GM21381 (cell line): Measurements from ENCODE around the gene CDH22.

Experiments used
- ATAC-seq: cut with Tn5 transposase; IDR thresholded peaks from one replicate; pipeline ENCODE4 v1.9.1; 2021; ENCODE audit warnings: mild to moderate bottlenecking, moderate library complexity; ENCODE audit not compliant: unreplicated experiment

CDH22 gene

GRCh38 chr20:46308258-46309157, at the start of gene CDH22:
CDH22 (minus strand) TSS chr20:46308498; CDS start chr20:46251294, 57,204 bp downstream.
- ATAC-seq = no peak

DNA sequence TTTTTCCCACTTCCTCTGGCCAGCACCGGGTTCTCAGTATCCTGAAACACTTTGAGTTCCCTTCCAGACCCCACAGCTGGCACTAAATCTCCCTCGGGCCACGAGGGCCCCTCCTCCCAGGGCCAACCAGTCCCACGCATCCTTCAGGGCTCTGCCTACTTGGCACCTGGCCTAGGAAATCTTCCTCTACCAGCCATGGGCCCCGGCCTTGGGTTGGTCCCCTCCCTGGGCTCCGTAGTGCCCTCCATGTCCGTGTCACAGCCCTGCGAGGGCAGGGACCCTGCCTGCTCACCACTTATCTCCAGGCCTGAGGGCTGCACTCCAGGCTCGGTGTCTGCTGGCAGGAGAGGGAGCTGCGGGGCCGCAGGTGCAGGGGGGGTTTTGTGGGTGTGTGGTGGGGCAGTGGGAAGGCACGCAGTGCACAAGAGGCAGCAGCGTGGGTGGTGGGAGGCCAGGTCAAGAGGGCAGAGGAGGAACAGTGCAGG, 48.8 kb upstream of the CDH22 start:
- no peak for ATAC-seq

- ATAC-seq = no peak
Measured at GRCh38 chr20:46356195-46357029, 48.1 kb upstream of the CDH22 start.

DNA sequence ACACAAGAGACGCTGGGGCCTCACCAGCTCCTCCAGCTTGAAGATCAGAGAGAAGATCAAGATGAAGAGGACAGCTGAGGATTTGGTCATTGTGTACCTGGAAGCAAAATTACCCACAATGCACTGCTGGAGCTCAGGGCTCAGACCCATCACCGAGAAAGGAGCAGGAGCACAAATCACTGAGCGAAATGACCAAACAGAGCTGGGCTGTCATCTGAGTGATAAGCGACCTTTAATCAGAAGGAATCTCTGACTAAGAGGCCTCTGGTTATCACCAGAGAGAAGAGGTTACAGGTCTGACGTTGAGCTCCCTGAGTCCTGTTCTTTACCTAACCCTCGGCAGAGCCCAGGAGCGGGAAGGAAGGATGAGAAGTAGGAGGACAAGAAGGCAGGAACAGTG, 47.5 kb upstream of the CDH22 start:
- ATAC-seq = no peak

- no peak for ATAC-seq
Measured at GRCh38 chr20:46354920-46355654, 46.8 kb upstream of the CDH22 start.

DNA sequence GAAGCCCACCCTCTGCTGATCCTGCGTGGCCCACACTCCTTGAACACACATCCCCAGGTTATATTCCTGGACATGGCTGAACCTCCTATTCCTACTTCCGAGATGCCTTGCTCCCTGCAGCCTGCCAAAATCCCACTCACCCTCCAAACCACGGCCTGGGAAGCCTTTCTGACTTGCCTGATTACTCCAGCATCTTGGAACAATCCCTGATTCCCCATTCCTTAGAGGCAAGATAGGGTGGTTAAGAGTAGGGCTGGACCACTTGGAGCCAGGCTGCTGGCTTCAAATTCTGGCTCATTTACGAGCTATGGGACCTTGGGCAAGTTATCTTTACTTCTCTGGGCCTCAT, 45.9 kb upstream of the CDH22 start:
- no peak for ATAC-seq

DNA sequence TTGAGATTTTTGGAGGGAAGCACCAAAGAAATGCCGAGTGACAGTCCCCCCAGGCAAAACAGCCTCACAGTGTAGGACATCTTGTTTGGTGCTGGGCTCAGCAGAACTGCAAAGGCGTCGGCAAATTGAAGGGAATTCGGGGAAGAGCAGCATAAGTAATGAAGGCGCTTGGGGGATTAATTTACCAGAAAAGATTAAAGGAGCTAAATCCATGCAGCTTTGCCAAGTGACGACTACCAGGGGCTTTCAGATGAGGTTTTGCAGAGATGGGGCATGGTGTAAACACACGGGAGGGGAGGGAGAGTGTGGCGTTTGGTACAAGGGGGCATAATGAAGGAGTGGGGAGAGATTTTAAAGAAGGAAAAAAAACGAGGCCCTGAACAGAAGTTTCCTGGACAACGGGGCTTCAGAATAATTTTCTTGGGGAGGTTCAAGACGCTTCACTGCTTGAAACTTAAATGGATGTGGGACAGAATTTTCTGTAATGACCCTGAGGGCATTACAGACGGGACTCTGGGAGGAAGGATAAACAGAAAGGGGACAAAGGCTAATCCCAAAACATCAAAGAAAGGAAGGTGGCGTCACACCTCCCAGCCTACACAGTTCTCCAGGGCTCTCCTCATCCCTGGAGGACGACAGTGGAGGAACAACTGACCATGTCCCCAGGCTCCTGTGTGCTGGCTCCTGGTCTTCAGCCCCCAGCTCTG, 45.4 kb upstream of the CDH22 start:
- ATAC-seq = no peak

DNA sequence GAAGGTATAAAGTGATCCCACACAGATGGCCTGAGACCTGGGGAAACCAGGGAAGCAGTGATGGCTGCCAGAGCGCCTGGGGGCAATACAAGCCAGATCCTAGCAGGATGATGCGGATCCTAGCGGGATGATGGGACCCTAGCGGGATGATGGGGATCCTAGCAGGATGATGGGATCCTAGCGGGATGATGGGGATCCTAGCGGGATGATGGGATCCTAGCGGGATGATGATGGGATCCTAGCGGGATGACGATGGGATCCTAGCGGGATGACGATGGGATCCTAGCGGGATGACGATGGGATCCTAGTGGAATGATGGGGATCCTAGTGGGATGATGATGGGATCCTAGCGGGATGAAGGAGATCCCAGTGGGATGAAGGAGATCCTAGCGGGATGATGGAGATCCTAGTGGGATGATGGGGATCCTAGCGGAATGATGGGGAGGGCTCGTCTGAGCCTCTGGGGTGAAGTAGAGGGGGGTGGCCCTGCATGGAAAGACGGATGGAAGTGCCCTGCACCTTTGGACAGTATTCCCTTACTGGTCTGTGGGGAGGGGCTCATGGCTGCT, 44.2 kb upstream of the CDH22 start:
- ATAC-seq = no peak

- ATAC-seq = no peak
Measured at GRCh38 chr20:46351357-46352058, 43.2 kb upstream of the CDH22 start.

DNA sequence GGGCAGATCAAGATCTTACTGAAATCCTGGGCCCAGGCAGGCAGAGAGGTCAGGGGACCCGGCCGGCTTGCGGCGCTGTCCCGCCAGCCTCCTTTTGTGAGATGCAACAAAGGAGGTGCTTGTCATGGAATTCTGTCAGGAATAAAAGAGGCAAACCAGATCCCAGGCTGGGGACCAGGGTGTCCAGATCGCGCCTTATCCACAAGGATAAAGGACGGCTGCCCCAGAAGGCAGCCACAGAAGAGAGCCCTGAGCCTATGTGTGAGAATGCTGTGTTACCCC, 42.6 kb upstream of the CDH22 start:
- ATAC-seq = no peak

DNA sequence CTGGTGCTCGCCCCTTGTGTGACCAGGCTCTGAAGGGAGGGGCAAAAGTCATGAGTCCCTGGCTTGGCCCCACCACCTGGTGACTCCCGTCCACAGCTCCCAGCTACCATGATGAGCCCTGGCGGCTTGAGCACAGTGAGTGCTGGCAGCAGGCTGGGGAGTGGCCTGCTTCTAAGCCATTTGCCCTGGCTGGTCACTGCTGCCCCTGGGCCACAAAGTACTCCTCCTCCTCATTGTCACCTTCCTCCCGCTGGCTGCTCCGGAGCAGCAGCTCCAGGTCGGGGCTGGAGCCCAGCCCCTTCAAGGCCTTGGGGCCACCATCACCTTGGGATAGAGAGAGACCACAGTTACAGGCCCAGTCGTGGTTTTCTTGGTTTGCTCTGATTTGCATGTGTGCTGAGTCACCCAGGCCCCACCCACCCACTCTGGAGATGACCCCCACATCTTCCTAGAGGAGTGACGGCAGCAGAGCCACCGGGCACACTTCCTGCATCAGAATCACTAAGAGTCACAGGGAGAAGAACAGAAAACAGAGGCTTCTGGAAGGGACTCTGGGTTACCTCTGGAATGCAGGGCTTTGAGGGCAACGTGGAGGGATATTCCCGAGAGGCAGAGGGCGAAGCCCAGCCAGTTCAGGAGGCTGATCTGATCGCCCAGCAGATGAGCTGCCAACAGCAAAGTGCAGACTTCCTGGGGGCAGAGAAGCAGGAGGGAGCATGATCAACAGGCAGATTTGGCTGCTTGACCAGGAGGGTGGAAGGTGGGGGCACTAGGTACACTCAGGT, 42.1 kb upstream of the CDH22 start:
- no peak for ATAC-seq

DNA sequence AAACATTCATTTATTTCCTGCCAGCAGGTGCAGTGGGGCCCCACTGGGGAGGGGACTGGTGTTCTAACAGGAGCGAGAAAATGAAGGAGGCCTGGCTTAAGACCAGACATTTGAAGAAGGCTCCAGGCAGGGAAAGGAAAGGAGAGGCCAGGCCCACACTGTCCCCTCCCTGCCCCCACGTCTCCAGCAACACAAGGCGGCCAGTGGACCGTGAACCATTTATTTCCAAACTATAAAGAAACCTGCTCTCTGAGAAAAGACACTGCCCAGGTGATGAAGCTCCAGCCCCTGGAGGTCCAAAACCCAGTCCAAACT, 41.4 kb upstream of the CDH22 start:
- no peak for ATAC-seq

DNA sequence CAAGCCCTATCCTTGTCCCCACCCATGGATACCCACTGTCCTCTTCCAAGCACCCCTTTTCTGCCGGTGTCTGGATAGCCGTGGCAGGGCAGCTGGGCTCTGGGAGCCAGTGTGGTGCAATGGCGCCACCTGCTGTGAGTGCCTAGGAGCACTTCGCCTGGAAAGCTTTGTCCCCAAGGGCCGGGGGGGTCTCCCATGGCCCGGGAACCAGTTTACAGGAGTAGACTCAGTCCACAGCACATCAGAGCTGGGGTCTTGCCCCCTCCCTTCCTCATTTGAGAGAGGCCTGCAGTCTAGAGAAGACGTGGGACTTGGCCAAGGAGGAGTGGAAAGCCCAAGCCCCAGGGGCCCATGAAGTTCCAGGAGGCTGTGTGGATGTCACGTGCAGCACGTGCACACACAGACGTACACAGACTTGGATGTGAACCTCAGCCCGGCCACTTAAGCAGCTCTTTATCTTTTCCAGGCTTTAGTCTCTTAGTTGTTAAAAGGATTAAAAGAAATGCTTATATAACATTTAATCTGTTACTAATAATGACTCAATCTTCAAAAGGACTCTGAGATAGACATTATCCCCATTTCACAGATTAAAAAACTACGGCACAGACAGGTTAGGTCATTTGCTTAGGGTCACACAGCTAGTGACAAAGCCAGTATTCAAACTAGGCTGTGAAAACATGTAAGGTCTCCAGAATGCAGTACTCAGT, 40.9 kb upstream of the CDH22 start:
- ATAC-seq = no peak

GRCh38 chr20:46347841-46348803, 39.8 kb upstream of the CDH22 start:
- ATAC-seq = no peak

DNA sequence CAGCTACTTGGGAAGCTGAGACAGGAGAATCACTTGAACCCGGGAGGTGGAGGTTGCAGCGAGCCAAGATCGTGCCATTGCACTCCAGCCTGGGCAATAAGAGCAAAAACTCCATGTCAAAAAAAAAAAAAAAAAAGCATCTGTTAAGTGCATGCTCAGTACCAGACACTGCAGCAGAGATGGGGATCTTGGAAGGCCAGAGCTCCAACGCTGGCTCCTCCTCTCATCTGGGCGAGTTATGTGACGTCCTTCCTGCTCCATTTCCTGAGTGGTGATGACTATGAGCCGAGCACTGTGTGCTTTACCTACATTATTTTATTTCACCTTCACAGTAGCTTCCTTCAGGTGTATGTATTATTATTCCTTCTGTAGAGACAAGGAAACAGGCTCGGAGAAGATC, 38.5 kb upstream of the CDH22 start:
- ATAC-seq = no peak

- ATAC-seq = no peak
Measured at GRCh38 chr20:46344488-46345162, 36.3 kb upstream of the CDH22 start.

DNA sequence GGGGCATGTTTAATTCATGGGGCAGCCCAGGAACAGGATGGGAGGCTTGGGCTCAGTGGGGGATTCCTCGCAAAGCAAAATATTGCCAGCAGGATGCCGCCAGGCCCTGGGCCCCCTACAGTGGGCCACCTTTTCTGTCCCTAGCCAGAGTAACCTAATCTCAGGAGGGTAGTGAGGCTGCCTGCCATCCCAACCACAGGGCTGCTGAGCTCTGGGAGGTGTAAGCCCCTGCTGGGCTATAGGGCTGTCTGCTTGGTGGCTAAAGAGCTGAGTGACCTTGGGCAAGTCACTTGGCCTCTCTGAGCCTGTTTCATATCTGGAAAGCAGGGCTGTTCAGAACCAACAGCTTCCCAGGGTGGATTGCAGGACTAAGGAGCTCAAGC, 35.7 kb upstream of the CDH22 start:
- ATAC-seq = no peak
